SW480 (cell line): ENCODE measurements around the gene ZC3H11A.
A peak's percentile ranks its signal among the peaks of the same experiment; 100 is the strongest.
"Not testable (repeated sequence)": the region's sequence is repeated elsewhere in the genome, so short reads cannot be mapped to it uniquely, and the experiment has no call there.

Experiments used
- DNase-seq: peaks from one replicate; pipeline ENCODE4 v3.0.0-alpha.2; 2016; ENCODE audit warnings: low spot score

ZC3H11A gene

DNA sequence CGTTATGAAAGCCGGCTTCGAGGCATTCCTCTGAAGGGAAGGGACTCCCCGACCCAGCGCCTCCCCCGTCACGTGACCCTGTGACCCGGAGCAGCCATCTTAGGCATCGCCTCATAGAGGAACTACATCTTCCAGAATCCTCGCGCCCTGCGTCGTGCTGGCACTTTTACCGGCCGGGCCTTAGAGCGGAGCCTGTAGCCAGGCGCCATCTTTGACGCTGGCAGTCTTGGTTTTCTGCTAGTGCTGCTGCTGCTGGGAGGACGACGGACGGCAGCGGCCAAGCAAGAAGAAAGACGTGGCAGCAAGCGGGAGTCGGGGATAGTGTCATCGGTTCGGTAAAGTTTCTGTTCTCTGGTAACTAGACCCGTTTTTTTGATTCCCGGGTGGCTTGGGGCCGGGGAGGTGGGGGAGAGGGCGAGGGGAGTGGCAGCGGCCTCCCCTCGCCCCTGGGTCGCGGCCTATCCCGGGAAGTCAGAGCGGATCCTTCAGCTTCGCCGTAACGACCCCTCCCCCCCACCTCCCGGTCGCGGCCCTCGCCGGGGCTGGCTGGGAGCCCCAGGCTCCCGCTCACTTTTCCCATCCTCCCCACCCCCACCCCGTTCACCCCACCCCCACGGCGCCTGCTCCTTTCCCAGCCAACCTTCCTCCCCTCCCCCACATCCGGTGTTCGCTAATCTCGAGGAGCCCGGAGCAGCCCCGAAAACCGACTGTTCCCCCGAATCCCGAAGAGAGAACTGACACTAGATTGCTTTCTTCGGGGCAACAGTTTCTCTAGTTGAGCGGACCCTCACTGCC lies at the start of gene ZC3H11A, which contains the start of gene ZBED6:
Gene ZC3H11A (plus strand): TSS at position 183 of the 795 bp plus-strand sequence. CDS start 21,448 bp downstream, outside the sequence.
Gene ZBED6 (plus strand): TSS at position 183 of the 795 bp plus-strand sequence. CDS start 1,900 bp downstream, outside the sequence.
- peak; percentile 96 for DNase-seq

DNA sequence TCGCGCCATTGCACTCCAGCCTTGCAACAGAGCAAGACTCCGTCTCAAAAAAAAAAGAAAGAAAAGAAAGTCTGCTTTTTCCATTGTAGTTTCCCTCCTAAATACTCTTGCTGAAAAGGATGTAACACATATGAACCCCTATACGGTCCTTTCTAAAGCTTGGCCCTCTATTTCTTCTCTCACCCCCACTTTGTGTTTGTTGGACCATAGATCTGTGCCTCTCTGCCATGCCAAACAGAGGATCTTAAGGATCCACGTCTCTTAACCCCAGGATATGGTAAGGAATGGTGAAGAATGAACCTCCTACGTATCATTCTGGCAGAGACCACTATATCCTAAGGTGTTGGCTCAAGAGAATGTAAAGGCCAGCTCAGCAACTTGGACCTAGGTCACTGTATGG lies 49.1 kb upstream of the ZC3H11A start:
- no peak for DNase-seq

DNA sequence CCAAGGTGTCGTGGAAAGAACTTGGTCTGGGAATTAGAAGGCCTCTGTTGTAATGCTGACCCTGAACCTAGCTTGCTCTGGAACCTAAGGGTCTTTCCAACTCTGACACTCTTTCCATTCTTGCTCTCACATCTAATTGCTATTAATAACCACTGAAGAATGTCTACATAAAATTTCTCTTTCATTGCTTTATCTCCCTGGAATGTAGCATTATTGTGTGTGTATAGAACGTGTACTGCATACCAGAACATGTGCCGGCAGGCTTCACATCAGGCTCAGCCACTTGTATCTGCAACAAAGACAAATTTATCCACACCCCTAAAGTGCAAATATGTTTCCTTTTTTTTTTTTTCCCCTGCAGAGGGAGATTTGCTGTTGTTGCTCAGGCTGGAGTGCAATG lies 44.4 kb upstream of the ZC3H11A start:
- no peak for DNase-seq

DNA sequence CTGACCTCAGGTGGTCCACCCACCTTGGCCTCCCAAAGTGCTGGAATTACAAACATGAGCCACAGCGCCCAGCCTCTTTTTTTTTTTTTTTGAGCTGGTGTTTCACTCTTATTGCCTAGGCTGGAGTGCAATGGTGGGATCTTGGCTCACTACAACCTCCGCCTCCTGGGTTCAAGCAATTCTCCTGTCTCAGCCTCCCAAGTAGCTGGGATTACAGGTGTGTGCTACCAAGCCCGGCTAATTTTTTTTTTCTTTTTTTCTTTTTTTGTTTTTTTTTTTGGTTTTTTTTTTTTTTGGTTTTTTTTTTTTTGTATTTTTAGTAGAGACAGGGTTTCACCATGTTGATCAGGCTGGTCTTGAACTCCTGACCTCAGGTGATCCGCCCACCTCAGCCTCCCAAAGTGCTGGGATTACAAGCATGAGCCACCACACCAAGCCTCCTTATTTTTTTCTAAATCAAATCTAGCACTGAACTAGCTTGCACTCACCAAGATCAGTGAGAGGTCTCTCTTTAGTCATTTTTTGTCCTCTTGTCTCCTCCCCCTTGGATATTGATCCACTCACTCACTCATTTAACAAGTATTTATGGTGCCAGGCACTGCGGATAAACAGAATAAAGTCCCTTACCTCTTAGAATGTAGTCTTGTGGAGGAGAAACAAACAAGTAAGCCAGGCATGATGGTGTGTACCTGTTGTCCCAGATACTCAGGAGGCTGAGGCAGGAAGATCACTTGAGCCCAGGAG lies 43.6 kb upstream of the ZC3H11A start:
- not testable (repeated sequence) for DNase-seq

- no peak for DNase-seq
Observed at GRCh38 chr1:203754455-203754864, 41.0 kb upstream of the ZC3H11A start.

GRCh38 chr1:203756036-203756435 lies 39.4 kb upstream of the ZC3H11A start:
- DNase-seq = no peak

DNA sequence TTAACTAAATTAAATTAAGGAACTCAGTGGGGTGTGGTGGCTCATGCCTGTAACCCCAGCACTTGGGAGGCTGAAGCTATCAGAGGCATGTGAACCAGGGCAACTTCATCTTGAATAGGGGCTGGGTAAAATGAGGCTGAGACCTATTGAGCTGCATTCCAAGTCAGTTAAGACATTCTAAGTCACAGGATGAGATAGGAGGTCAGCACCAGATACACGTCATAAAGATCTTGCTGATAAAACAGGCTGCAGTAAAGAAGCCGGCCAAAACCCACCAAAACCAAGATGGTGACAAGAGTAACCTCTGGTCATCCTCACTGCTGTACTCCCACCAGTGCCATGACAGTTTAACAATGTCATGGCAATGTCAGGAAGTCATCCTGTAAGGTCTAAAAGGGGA lies 36.7 kb upstream of the ZC3H11A start:
- DNase-seq = not testable (repeated sequence)

DNA sequence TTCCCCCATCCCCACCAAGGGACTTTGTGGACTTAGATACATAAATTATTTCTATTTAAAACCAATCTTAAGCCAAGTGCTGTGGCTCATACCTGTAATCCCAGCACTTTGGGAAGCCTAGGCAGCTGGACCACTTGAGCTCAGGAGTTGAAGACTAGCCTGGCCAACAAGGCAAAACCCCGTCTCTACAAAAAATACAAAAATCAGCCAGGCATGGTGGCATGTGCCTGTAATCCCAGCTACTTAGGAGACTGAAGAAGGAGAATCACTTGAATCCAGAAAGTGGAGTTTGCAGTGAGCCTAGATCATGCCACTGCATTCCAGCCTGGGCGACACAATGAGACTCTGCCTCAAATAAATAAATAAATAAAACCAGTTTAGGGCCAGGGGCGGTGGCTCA lies 34.9 kb upstream of the ZC3H11A start:
- no peak for DNase-seq

GRCh38 chr1:203761958-203762357 lies 33.5 kb upstream of the ZC3H11A start:
- not testable (repeated sequence) for DNase-seq

- DNase-seq = no peak
Observed at GRCh38 chr1:203763505-203763904, 31.9 kb upstream of the ZC3H11A start.

GRCh38 chr1:203764105-203765028 lies 31.1 kb upstream of the ZC3H11A start:
- no peak for DNase-seq

GRCh38 chr1:203765029-203765837 lies 30.2 kb upstream of the ZC3H11A start, which contains the start of gene LAX1:
TSS of gene LAX1 (plus strand) at chr1:203765183. CDS start at chr1:203765566, 383 bp downstream.
- DNase-seq = no peak

DNA sequence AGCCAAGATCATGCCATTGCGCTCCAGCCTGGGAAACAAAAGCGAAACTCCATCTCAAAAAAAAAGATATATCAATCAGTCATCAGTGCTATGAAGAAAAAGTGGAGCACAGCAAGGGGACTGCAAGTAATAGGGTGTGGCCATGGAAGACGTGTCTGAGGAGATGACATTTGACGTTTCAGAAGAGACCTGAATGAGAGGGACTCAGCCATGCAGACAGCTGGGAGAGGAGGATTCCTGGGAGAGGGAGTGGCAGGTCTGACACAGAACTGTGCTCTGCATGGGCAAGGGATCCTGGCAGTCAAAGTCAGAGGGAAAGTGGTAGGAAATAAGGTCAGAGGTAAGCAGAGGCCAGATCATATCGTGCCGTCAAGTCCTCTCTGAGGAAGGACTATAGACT lies 27.2 kb upstream of the ZC3H11A start:
- no peak for DNase-seq

DNA sequence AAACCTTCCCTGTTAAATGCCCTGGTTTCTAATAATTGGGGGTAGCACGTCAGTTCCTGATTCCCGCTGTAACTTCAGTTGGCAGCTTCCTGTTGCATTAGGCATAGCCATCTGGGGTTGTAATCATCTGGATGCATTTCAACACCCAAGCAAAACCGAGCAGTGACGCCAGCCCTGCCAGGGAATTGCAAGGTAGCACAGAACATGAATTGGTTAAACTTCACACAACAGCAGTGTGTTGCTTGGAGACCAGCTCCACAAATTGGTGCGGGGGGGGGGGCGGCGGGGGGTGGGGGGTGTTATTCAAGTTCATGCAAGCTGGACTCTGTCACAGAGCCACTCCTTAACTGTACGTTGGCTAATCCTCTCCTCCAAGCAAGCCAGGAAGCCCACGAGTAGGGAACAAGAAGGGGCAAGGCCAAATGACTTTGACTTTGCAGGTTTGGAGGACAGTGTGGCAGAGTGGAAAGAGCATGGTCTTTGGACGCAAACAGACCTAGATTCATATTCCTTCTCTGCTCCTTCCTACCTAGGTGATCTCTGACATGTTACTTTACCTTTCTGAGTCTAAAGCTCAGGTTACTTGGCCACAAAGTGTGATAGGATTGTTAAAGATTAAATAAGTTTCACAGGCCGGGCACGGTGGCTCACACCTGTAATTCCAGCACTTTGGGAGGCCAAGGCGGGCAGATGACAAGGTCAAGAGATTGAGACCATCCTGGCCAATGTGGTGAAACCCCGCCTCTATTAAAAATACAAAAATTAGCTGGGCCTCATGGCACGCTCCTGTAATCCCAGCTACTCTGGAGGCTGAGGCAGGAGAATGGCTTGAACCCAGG lies 25.7 kb upstream of the ZC3H11A start:
- peak; percentile 49 for DNase-seq

DNA sequence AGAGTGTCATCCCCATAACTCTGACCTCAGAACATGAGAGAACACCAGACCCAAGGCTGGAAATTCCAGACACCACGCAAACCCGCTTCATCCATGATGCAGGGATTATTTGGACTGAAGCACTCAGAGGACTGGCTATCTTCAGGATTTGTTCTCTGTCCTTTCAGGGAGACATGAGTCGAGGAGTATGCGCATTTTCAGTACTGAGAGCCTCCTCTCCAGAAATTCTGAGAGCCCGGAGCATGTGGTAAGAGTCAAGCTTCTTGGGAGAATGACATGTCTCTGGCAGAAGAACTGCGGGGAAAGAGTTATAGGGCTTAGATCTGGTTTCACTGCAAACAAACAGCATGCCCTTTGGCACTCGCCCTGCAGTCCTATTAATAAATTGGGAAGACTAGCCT lies 23.5 kb upstream of the ZC3H11A start:
- DNase-seq = no peak

- no peak for DNase-seq
Observed at GRCh38 chr1:203772836-203773235, 22.6 kb upstream of the ZC3H11A start.

DNA sequence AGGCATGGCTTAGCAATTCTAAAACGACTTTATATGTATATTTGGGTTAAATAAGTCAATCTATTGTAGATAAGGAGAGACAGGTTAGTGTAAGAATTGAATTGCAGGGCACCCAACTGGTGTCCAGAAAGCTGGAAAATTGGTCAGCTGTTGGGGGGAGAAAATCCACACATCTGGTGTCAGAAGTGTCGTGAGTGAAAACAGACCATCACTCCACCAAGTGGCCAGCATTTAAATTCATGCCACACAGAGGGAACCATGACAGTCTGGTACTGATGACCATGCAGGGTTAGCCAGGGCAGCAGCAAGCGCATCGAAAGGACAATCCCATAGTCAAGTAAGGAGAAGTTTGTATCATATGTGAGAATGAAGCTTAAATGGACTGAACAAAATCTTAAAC lies 18.8 kb upstream of the ZC3H11A start:
- no peak for DNase-seq

- DNase-seq = no peak
Observed at GRCh38 chr1:203777596-203777995, 17.8 kb upstream of the ZC3H11A start.

DNA sequence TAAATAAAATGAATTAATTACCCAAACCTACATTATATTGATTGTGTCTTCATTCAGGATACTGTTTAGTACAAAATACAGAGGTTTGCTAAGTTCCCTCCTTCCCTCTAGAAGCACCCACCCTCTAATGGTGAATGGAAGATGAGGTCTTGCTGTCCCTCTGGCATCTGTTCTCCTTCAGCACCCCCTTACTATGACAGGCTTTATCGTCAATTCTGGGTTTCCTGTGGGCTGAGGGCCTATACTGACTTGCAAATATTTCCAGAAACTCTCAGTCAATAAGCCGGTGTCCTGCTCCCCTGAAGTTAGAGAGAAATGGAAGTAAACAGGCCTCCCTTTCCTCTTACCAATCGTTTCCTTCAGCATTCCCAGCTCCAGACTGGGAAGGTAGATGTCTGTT lies 17.3 kb upstream of the ZC3H11A start:
- DNase-seq = no peak

GRCh38 chr1:203778789-203779188 lies 16.6 kb upstream of the ZC3H11A start:
- DNase-seq = no peak
